Measurements from ENCODE around the gene GFRA1.

GFRA1 gene

DNA sequence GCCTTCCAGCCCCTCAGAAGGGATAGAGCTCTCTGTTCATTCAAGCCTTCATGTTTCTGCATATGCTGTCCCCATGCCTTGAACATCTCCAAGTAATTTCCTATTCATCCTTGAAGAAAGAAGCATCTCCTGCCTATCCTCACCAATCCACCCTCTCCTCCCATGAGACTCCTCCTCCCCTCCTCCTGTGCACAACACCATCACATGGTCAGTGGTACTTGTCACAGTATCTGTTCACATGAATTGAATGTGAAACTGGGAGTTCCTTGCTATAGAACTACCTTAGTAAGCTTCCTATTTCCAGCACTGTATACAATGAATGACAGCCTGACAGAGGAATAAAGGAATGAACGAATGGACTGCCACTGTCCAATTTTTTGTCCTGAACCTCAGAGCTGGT is 115.5 kb downstream of the GFRA1 start:
- no peak for DNase-seq

- no peak for DNase-seq
These were observed 116.2 kb downstream of the GFRA1 start for GRCh38 chr10:116156819-116157218.

- no peak for DNase-seq
These were observed 117.8 kb downstream of the GFRA1 start for GRCh38 chr10:116155191-116155590.

DNA sequence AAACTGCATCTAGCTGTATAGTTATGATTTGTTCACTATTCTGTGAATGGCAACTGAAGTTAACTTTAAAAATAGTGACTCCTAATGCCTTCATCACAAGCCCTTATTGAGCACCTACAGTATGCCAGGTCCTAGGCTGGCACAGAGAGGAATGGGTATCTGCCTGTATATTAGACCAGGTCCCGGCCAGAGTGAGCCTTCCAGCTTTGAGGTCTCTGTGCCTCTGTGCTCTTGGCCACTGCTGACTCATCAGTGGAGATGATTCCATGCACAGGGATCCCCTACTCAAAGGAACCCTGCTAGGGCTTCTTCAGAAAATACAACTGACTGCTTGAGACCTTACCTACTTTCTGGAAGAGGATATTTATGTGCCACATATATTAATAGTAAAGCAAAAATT is 118.4 kb downstream of the GFRA1 start:
- no peak for DNase-seq

- no peak for DNase-seq
These were observed 121.9 kb downstream of the GFRA1 start for GRCh38 chr10:116151076-116151475.

- no peak for DNase-seq
These were observed 122.4 kb downstream of the GFRA1 start for GRCh38 chr10:116150606-116151005.

- DNase-seq = no peak
These were observed 125.7 kb downstream of the GFRA1 start for GRCh38 chr10:116147147-116147905.

GRCh38 chr10:116146372-116147140 is 126.5 kb downstream of the GFRA1 start:
- DNase-seq = no peak

DNA sequence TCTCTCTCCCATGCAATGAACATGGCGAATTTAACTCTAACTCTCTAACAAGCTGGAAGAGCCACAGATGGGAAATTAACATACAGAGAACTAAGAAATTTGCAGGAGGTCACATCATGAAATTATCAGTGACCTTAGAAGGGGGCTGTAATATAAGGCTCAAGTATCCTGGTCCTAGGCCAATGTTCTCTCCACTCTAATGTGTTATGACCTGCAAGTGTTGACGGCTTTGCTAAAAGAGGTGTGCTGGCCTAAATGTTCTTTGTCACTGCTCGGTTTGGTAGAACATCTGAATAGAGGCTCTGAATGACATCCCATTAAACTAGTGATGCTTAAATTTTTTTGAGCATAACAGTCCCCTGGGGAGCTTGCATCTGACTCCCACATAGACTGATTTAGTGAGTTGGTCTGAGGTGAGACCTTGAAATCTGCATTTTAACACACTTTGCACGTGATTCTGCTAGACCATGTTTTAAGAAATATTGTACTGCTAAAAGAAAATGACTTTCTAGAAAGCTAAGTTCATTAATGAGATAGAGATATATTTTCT is 129.3 kb downstream of the GFRA1 start:
- DNase-seq = no peak

GRCh38 chr10:116141855-116142254 is 131.2 kb downstream of the GFRA1 start:
- DNase-seq = no peak

GRCh38 chr10:116141246-116141645 is 131.8 kb downstream of the GFRA1 start:
- DNase-seq = no peak

DNA sequence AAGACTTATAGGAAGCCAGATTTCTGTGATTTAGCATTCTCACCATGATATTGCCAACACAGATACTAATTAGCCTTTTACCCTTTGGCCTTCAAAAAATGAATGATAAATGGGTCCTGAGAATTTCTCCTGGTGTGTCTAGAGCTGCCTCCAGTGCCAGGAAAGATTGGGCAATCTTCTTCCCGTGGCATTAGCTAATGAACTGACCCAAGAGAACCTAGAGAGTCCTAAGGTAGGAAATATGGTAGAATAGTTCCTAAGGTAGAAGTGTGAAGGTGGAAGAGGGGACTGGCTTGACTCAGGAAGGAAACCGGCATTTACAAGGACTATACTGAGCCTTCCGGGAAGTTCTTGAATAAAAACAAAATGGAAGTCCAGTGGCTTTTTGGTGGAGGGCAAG is 133.1 kb downstream of the GFRA1 start:
- no peak for DNase-seq

DNA sequence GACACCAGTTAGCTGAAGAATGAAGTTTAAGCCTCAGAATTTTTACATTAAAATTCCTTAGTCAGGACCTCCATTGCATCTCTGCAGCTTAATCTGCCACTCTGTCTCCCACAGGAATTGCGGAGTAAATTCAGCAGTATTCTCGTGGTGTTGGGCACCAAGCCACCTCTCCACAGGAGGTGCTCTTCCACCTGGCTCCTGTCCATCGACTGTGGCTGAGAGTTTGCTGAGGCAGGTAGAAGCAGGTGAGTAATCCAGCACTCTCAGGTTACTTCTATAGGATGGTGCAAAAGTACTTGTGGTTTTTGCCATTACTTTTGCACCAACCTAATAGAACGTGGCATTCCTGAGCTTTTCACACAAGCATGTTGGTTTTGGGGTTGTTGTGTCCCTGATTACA is 134.1 kb downstream of the GFRA1 start:
- no peak for DNase-seq

DNA sequence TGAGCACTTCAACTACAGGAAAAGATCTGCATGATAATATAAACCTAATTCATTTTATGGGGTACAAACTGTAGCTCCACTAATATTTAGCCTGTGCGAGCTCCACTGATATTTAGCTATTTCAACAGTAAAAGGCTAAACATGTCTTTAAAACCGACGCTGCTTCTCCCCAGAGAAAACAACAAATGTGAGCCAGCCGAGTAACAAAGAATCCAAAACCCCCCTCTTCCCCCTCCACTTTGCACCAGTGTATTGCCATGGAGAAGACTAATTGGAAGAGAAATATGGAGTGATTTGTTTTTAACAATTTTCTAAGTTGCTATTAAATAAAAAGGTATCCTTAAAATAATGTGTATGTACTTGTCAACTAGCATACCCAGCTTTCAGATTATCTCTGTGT is 136.7 kb downstream of the GFRA1 start:
- DNase-seq = no peak

GRCh38 chr10:116134322-116134721 is 138.7 kb downstream of the GFRA1 start:
- no peak for DNase-seq

- no peak for DNase-seq
These were observed 139.4 kb downstream of the GFRA1 start for GRCh38 chr10:116133634-116134033.

DNA sequence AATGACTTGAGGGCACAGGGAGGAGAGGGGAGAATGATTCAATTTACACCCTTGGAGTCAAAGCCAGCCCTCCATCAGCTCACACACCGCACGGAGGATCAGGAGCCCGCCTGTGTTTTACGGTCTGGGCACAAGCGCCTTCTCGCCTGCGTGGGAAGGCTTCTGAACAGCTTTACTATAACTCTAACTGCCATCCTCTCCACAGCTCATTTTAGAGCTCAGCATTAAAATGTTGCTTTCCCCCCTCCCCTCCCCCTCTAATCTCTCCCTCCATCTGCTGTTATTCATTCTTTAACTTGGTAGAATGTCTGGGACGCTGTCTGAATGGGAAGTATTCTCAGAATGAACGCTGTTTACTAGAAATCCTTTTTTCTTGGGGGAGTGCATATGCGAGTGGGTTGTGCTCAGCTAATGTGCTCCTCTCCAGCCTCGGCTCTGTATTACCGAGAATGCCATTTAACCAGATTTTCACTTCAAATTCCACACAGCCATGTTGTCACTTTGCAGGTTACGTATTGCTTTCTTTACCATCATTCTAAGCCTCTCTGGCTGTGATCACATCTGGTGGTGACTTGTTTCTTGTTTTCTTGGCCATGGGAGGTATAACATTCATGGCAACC is 140.1 kb downstream of the GFRA1 start:
- DNase-seq = no peak

GRCh38 chr10:116130006-116130405 is 143.0 kb downstream of the GFRA1 start:
- no peak for DNase-seq

DNA sequence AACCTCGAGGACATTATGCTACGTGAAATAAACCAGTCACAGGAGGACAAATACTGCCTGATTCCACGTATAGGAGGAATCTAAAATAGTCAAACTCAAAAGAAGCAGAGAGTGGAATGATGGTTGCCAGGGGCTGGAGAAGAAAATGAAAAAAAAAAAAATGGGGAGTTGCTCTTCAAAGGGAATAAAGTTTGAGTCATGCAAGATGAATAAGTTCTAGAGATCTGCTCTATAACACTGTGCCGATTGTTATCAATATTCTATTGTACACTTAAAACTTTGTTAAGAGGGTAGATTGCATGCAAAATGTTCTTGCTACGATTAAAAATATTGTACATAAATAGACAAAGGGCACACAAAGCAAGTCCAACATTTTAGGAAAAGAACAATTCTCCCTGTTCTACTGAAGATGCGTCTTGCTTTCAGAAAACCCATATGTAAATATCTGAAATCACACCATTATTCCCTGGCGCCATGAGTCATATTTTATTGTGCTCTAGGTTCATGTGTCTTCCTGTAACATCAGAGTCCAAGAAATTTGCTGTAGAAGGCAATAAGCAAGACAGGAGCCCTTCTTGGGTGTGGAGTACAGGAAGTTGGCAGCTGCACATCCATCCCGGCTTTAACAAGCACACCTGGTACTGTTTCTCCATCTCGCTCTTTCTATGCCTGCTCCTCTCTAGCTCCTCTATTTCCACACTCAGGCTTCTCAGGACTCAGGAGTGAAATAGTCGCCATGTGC is 145.9 kb downstream of the GFRA1 start:
- DNase-seq = no peak

DNA sequence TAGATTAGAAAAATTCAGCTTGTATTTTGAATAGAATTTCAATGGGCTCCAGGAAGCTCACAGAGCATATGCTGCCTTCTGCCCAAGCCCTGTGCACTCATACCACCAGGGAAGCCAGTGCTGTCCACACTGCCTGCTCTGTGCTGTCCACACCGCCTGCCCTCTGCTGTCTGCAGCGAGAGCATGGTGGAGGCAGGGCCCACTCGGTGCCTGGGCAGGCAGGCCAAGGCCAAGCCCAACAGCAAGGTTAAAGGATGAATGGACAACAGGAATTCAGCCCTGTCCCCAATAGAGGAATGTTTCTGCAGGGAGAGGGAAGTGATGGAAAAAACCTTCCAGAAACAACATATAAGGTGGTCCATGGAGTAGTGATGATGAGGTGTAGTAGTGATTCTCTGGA is 146.8 kb downstream of the GFRA1 start:
- no peak for DNase-seq

DNA sequence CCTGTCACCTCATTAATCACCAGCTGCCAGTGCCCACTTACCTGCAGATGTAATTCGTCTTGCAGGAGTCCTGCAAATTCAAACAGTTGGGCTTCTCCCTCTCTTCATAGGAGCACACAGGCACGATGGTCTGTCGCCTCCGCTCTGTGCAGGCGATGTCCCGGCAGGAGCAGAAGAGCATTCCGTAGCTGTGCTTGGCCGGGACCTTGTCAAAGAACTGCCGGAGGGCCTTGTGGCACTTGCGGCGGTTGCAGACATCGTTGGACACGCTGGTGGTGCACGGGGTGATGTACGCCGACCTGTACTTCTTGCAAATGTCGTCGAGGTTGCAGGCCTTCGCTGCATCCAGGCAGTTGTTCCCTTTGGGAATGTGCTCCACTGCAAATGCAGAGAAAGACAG is 147.8 kb downstream of the GFRA1 start:
- no peak for DNase-seq

- no peak for DNase-seq
These were observed 148.2 kb downstream of the GFRA1 start for GRCh38 chr10:116124777-116125176.

- DNase-seq = no peak
These were observed 150.3 kb downstream of the GFRA1 start for GRCh38 chr10:116122664-116123063.
